ENCODE results near the gene PPA1.
"Not testable (repeated sequence)": the region's sequence is repeated elsewhere in the genome, so short reads cannot be mapped to it uniquely, and the experiment has no call there.

Gene PPA1

DNA sequence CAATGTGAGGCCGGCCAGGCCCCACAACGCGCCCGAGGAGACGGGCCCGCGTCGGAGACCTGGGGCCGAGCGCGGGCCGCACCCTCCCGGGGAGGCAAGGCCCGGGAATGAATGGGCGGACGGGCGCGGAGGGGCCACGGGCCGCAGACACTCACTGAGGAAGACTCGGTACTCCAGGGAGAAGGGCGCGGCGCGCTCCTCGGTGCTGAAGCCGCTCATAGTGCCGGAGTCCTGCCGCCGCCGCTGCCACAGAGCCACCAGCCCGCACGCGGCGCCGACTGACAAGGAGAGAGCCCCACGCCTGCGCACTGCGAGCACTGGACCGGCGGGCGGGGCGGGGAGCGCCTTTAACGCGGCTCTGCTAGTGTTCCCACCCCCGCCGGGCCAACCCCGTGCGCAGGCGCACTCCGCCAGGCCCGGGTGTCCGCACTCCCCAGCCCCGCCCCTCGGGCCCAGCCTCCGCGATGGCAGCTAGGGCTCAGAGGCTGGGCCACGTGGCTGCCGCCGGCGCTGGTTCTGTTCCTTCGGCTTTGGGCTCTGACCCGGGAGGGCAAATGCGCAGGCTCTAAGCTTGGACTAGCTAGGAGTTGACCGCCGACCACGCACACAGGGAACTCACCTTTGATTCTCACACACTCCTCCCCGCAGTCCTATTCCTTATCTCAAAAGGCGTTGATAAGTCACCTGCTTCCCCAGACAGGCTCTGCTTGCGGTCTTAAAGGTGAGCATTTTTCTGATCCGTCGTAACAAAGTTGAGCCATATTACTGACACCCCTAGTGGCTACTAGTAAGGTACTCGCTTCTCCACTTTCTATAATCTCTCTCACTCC is at the start of gene PPA1:
TSS of gene PPA1 (minus strand) at position 321 of the 830 bp plus-strand sequence. CDS start at position 219, 102 bp downstream.
- peak; percentile 98 for DNase-seq

DNA sequence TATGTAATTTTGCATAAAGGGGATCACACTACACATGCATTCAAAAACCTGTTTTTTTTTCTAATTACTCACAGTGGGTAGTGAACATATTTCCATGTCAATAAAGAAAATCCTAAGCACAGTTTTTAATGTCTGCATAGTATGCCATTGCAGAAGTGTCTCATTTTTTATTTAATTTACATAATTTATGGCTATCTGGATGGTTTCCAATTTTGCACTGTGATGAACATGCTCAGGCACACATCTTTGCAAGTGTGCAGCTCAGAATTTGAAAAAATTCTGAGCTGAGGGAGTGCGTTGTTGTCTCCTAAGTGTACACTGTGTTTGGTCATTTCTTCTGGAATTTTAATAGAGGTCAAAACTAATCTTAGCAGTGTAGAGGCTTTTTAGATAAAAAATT is 48.4 kb upstream of the PPA1 start:
- DNase-seq: no peak

DNA sequence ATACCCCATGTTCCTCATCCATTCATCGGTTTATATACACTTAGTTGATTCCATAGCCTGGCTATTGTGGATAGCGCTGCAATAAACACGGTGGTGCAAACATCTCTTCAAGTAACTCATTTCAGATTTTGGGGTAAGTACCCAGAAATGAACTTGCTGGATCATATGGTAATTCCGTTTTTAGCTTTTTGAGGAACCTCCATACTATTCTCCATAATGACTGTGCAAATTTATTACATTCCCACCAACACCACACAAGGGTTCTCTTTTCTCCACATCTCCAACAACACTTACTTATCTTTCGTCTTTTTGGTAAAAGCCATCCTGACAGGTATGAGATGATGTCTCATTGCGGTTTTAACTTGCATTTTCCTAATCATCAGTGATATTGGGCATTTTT is 46.9 kb upstream of the PPA1 start:
- no peak for DNase-seq

DNA sequence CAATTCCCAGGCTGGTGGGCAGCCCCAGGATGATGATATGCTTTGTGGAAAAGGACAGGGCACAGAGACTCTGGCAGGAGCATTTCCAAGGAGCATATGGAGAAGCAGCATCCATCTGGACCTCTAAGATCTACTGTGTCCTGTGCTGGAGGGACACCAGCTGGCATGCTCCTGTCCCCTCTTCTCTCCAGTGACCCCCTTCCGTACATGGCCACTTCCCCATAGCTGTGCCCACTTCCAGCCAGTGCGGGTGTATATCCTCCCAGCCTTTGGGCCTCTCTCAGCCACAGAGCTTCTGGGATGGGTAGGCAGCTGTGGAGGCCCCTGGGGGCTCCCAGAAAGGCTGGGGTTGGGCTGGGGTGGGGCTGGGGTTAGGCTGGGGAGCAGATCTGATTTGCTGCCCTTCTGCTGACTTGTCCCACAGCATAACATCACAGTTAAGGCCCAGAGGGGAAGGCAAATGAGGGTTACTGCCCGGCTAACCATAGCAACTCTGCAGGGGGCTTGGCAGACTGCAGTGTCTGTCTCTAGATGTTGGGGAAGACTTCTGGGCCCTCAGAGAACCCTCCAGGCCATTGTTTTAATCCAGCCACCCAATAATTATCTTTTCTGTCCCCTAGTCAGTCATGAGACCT is 44.3 kb upstream of the PPA1 start:
- no peak for DNase-seq

DNA sequence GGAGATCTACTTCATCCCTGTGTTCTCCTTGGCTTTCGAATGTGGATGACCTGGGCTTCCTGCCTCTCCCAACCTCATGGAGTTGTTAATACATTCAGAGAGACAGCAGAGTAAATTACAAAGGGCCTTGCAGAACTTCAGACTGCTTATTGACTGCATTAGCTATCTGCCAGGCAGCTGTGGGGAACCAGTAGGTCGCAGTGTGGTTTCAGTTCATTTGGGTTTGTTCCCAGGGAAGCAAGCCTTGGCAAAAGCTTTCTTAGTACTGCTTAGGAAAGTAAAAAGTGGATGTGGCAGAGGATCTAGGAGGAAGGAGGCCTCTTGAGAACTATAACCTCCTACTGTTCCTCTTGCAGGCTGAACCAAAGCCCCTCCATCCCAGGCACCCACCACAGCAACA is 41.4 kb upstream of the PPA1 start:
- DNase-seq: peak; percentile 62

DNA sequence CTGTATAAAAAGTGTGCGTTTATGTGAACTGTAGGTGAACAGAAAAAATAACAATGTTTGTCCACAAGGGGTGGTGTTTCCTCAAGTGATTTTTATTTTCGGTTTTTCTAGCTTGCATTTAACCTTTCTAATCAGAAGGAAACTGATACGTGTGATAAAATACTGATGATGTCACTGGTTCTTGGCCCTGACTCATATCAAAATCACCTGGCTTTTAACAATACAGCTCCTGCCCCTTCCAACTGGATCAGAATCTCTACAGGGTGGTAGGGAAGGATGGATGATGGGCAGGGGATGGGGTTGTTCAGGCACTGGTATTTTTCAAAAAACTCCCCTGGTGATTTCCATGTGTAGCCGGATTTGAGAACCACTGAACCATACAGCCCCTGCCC is 39.7 kb upstream of the PPA1 start:
- no peak for DNase-seq

DNA sequence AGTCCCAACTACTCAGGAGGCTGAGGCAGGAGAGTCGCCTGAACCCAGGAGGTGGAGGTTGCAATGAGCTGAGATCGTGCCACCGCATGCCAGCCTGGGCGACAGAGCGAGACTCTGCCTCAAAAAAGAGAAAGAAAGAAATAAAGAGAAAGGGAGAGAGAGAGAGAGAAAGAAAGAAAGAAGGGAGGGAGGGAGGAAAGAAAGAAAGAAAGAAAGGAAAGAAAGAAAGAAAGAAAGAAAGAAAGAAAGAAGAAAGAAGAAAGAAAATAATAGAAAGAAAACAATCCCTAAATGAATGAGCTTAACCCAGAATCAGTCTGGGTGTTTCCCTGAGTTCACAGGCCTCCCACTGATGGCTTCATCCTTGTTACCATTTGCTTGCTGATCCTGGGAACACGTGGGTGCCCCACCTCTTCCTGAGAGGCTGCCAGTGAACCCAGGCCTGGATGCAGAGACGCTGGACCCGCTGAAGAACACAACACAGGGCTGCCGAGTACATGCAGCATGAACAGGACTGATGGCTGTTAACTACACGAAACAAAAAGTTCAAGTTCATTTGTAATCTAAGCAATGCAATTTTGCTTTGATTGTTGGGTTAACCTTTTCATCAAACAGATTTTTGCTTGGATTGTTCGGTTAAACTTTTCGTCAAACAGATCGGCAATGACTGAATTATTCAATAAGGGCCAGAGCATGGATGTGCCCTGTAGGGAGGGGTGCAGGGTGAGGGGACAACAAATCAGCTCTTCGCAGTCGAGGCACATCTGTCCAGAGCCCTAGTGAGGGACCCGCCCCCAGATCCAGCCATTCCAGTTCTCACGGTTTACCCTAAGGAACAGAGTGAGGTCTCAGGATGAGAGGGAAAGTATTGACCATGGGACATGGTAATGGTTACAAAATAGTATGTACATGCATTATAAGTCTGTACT is 39.0 kb upstream of the PPA1 start:
- DNase-seq: no peak

DNA sequence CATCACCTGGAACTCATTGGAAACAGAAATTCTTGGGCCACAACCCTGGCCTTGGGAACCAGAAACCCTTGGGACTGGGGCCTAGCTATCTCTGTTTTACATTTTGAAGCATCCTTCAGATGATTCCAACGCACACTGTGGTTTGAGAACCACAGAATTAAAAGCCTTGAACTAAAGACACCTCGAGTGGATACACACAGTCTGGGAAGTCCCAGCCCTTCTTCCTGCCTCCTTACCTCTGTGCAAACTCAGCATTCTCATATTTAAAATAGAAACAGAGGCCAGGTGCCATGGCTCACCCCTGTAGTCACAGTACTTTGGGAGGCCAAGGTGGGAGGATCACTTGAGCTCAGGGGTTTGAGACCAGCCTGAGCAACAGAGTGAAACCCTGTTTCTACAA is 37.7 kb upstream of the PPA1 start:
- DNase-seq: no peak

DNA sequence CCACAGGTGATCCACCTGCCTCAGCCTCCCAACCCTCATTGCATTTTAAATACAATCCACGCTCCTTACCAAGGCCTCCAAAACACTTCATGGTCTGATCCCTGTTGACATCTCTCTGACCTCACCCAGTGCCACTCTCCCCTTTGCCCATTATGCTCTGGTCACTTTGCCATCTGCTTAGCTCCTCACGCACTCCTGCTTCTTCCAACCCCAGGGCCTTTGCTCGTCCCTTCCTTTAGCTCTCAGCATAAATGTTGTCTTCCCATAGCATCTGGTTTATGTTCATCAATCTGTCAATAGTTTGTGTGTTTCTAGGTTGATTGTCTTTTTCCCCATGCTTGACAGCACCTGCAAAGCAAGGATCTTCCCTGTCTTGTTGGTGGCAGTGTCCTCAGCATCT is 36.5 kb upstream of the PPA1 start:
- DNase-seq: no peak

DNA sequence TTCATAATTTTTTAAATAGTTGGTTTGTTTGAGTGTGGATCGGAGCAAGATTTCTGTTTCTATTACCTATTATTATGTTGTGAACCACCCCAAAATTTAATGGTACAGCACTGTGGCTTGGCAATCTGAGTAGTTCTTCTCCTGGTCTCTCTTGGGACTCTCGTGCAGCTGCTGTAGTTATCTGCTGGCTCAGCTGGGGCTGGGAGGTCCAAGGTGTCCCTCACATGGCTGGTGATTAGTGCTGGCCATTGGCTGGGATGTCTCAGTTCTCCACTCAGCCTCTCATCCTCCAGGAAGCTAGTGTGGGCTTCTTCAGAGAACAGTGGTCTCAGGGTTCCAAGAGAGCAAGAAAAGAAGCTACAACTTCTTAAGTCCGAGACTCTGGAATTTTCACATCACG is 35.1 kb upstream of the PPA1 start:
- no peak for DNase-seq

DNA sequence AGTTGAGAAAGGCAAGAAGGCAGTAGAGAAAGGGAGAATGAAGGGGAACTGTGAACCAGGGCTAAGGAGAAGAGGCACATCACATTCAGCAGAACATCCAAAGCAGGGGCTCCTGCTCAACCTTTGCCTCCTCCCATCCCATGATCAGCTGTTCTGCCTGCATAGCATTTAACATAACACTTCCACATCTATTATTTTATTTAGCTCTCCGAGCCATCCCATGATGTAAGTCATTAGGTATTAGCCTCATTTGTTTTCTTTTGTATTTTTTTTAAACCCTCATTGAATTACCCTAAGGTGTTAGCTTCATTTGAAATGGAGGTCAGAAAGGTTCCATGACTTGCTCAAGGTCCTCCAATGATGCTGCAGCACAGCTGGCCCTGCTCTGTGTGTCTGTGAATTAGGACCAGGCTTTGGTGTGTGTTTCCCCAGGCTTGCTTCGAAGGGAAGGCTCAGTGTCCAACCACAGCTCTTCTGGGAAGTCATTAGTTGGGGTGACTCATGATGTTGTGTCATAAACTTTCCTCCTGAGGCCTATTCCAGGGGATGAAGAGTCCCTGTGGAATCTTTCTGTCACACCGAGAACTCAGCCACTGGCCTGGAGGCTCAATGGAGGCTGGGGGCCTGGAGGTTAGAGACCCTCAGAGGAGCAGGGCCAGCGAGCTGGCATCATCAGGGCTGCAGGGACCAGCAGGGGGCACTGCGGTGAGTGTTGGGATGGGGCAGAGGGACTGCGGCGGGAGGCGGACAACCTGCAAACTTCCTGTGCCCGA is 34.1 kb upstream of the PPA1 start:
- DNase-seq: no peak

DNA sequence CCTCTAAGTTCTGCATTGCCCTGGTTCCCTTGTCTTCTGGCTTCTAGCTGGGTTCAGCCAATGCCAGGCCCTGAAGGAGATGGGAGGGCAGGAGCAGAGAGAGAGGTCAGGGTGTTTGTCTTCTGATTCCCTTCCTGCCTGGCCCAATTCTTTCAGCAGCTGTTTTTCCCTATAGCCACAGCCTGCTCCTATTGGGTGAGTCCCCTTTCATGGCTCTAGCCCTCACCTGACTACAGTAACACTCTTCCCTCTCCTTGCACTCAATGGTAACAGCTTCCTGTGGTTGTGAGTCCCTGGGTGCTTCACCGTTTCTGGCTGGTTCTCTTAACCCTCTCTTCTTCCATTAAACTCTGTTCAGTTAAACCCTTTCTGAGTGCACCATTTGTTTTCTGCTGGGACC is 33.5 kb upstream of the PPA1 start:
- DNase-seq: no peak

DNA sequence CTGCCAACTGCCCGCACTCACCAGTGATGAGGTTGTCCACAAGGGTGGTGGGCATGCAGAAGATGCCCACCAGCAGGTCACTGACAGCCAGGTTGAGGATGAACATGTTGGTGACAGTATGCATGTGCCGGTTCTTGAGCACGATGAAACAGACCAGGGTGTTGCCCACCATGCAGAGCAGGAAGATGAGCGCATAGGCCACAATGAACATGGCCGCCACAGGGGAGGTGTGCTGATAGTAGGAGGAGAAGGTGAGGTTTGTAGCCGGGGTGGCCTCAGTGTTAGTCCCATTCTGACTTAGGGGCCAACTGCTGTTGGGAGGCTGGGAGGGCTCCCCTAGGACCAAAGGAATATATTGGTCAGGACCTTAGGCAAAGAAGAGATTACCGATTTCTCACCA is 32.8 kb upstream of the PPA1 start:
- DNase-seq: no peak

DNA sequence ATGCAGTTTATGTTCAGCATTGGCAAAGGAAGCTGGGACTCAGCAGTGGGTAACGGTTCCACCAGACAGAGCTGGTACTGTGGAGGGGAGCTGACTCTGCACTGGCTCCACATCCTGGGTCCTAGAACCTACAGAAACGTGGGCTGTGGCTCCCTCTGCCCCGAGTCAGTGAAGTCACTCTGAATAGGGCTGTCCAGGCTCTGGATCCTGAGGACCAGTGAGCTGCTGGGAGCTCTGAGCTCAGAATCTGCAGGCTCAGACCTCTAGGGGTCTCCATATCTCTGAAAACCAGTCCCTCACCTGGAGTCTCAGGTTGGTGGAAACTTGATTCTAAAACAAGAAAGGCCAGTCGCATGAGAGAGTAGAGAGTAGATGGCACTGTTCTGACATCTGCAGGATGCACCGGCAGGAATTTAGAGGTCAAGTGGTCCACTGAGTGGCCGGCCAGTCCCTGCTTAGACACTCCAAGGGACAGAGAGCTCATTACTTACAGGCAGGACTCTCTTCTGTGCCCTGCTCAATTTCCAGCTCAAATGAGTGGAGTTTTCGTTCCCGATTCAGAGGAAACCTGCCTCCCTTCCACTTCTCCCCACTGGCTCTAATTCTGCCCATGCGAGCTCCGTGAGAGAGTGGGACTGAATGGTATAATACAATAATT is 31.9 kb upstream of the PPA1 start:
- DNase-seq: no peak

DNA sequence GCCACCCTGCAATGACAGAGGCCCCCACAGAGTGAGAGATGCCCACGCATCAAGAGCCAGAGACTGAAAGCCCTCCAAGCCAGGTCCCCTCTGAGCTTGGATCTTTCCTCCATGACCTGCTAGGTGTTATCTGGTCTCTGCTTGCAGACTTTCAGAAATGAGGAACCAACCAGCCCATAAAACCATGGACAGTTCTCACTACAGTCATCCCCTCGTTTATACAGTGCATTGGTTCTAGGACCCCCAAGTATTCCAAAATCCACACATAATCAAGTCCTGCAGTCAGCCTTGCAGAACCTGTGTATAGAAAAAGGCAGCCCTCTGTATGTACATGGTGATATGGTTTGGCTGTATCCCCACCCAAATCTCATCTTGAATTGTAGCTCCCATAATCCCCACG is 27.5 kb upstream of the PPA1 start:
- DNase-seq: no peak

DNA sequence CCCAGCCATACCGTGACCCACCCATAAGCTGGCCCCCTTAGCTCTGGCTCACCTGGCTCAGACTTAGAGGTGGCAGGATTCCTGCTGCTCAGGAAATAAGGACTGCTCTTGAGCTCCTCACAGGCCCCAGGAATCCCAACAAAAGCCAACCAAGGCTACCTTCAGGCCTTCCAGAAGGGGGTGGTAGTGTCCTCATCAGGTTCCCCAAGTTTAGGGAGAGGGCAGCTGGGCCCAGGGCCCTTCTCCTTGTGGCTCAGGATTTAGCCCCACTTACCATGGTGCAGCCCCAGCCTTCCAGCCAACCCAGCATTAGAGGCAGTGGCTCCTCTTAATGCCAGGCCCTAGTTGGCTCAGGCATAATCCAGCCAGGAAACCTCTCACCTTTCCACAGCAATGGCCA is 27.0 kb upstream of the PPA1 start:
- DNase-seq: no peak

DNA sequence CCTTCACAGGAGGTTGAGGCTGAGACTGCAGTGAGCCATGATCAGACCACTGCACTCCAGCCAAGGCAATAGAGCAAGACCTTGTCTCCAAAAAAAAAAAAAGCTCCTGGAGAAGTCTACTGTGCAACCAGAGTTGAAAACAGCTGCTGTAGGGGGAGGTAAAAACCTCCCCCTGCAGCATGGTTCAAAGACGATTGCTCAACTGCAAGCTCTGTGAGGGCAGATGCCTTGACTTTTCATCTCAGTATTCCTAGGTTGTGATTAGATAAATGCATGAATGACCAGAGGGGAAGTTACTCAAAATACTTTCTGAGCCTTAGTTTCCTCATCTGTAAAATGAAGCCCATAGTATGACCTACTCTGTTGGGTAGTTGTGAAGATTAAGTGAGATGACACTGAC is 25.0 kb upstream of the PPA1 start:
- DNase-seq: no peak

DNA sequence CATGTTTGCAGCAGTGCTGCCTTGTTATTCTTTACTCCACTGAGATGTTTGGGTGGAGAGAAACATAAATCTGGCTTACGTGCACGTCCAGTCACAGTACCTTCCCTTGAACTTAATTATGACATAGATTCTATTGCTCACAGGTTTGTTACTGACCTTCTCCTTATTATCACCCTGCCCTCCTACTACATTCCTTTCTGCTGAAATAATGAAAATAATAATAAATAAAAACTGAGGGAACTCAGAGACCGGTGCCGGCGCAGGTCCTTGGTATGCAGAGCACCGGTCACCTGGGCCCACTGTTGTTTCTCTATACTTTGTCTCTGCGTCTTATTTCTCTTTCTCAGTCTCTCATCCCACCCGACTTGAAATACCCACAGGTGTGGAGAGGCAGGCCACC is 24.6 kb upstream of the PPA1 start:
- DNase-seq: not testable (repeated sequence)

DNA sequence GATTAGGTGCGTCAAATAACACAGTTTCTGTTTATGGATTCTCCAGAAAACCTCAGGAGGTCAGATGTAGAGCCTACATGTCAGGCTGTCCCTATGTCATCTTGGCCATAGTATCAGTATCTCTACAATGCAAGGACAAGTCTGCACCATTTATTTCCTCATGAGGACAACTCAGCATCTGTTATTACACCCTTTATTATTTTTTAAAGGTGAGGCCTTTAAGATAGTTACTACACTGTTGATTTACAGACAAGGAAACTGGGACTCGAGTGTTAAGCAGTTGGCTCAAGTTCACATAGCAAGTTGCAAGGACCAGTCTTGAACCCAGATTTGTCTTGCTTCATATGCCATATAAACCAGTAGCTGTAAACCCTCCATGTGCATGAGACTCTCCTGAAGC is 23.2 kb upstream of the PPA1 start:
- DNase-seq: no peak

DNA sequence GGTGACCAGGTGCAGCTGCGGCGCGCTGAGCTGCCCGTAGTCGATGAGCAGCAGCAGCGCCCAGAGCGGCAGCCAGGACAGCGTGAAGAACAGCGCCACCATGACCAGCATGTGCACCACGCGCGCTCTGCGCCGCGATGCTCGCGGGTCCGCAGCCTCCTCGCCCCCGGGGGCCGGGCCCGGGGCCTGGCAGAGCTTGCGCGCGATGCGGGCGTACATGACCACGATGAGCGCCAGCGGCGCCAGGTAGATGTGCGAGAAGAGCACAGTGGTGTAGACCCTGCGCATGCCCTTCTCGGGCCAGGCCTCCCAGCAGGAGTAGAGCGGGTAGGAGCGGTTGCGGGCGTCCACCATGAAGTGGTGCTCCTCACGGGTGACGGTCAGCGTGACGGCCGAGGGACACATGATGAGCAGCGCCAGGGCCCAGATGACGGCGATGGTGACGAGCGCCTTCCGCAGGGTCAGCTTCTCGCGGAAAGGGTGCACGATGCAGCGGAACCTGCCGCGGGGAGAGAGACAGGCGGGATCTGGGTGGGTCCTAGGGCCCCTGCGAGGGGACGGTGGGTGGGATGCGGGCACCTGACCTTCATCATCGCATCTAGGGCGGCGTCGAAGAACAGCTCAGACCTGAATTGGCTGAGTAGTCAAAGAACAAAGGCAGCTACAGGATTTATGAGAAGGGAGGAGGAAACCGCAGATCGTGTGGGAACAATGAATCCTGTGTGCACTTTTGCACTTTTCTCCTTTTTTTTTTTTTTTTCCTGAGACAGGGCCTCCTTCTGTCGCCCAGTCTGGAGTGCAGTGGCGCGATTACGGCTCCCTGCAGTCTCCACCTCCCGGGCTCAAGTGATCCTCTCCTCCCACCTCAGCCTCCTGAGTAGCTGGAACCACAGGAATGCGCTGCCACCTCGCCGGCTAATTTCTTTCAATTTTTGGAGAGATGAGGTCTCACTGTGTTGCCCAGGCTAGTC is 22.4 kb upstream of the PPA1 start:
- no peak for DNase-seq

DNA sequence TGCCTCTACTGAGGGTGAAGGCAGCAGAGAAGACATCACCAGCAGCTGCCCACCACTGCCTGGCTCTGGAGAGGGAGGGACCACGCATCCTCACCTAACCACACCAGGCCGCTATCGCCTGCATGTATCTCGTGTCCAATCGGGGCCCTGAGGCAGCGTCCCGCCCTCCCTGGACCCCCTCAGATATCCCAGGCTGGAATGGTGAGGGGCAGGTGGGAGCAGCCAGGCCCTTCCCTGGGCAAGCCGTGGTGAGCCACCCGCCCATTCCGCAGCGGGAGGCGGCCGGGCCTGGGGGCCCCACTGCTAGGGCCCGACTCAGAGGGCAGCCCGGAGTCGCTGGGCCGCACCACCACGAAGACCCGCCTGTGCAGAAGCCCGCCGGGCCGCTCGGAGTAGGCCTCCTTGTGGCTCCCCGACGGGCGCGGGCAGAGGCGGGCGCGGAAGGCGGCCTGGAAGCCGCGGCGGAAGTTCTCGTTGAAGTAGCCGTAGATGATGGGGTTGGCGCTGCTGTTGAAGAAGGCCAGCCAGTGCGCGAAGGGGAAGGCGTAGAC is 21.6 kb upstream of the PPA1 start:
- no peak for DNase-seq

All from femur (tissue), 1 donor.